Breast epithelium (tissue), 4 donors: ENCODE measurements around the gene QRFP. TPM values are rescaled to one million over a fixed set of nuclear protein-coding genes. Genes with fewer than 3 reads are reported as not detected.

Experiments
- DNase-seq, 2 donors: peaks; one replicate each; pipeline ENCODE4 v3.0.0-alpha.2; 2019; ENCODE audit warnings: low spot score in 2 of 2
- H3K27ac ChIP-seq, 2 donors: fragments of 200-600 bp; sonication (generic) in 1 of 2; one replicate each; pipeline ENCODE4 v1.5.1; 2016 to 2019; ENCODE audit warnings: mild to moderate bottlenecking in 1 of 2
- H3K27me3 ChIP-seq, 2 donors: fragments of 200-600 bp; sonication (generic) in 1 of 2; one replicate each; pipeline versions ENCODE4 v1.5.1 to v1.6.0; 2017 to 2019; ENCODE audit warnings: control low read depth in 1 of 2, mild to moderate bottlenecking in 1 of 2
- H3K36me3 ChIP-seq: fragments of 200-600 bp; one replicate; pipeline ENCODE4 v1.5.1; 2019
- H3K4me1 ChIP-seq, 2 donors: fragments of 200-600 bp; sonication (generic); one replicate each; pipeline ENCODE4 v1.5.1; 2016 to 2019; ENCODE audit warnings: control low read depth in 1 of 2
- H3K4me3 ChIP-seq, 3 donors: fragments of 200-600 bp; sonication (generic); 1 replicate in 2 of 3; 2 replicates in 1 of 3; pipeline ENCODE4 v1.5.1; 2016 to 2019; ENCODE audit warnings: mild to moderate bottlenecking in 3 of 3, moderate library complexity in 2 of 3
- H3K9me3 ChIP-seq, 2 donors: fragments of 200-600 bp; sonication (generic) in 1 of 2; one replicate each; pipeline ENCODE4 v1.5.1; 2016 to 2019; ENCODE audit warnings: control low read depth in 1 of 2
- CTCF ChIP-seq, 3 donors: fragments of 450-650 bp; IDR thresholded peaks; one replicate each; pipeline ENCODE4 v1.5.1; 2016 to 2017; ENCODE audit warnings: antibody characterized with exemption in 3 of 3, mild to moderate bottlenecking in 3 of 3, moderate library complexity in 3 of 3
- POLR2A ChIP-seq: fragments of 450-650 bp; IDR thresholded peaks from one replicate; pipeline ENCODE4 v1.6.1; 2016; ENCODE audit warnings: antibody characterized with exemption, mild to moderate bottlenecking, moderate library complexity
- POLR2AphosphoS5 ChIP-seq, 3 donors: sonication (generic); formaldehyde crosslinking; IDR thresholded peaks; one replicate each; pipeline ENCODE4 v1.6.1; 2017; ENCODE audit warnings: antibody characterized with exemption in 3 of 3
- intact Hi-C: fragments of 100-400 bp; cut with DNase I; formaldehyde crosslinking; loops from one replicate; pipeline ENCODE4 v1.15.1; 2023; ENCODE audit warnings: low total_unique reads
- total RNA-seq, 3 donors: library from RNA; depleted of rRNA; stranded (reverse); fragments of >200 nt; gene quantifications; one replicate each; pipeline ENCODE4 v1.1.0, GENCODE V29; 2016

Gene QRFP
- total RNA-seq, 3 donors from 2014 or later, result not detected

- intact Hi-C loops, result no loop called here
- no peak for DNase-seq
- TF ChIP-seq POLR2AphosphoS5 (IDR thresholded peaks at IDR 0.05), result no peak
- no peak for TF ChIP-seq CTCF (IDR thresholded peaks at IDR 0.05)
- TF ChIP-seq POLR2A, result no peak
- Histone ChIP-seq H3K4me3 (no peak overlapping the region), H3K27me3 (peaks cover 4 to 57% of the 10 kb centered on the region in 2 donors), H3K36me3 (no peaks in the 10 kb centered on the region), H3K27ac (no peak overlapping the region), H3K4me1 (peaks cover 3 to 9% of the 10 kb centered on the region in 2 donors), H3K9me3 (no peaks in the 10 kb centered on the region)
Measured at GRCh38 chr9:130933114-130934046, 36.8 kb upstream of the QRFP start.

- Histone ChIP-seq H3K4me3 (no peak overlapping the region), H3K4me1 (peaks cover 0 to 6% of the 10 kb centered on the region in 2 donors), H3K27ac (no peak overlapping the region), H3K36me3 (no peaks in the 10 kb centered on the region), H3K9me3 (no peaks in the 10 kb centered on the region), H3K27me3 (peaks cover 4 to 48% of the 10 kb centered on the region in 2 donors)
- TF ChIP-seq POLR2A (no peak), POLR2AphosphoS5 (IDR thresholded peaks at IDR 0.05) (no peak), CTCF (IDR thresholded peaks at IDR 0.05) (no peak)
- no peak for DNase-seq
- intact Hi-C loops, result no loop called here
Measured at GRCh38 chr9:130932255-130933079, 35.9 kb upstream of the QRFP start.

GRCh38 chr9:130931508-130932254, 35.1 kb upstream of the QRFP start:
- intact Hi-C loops, result no loop called here
- Histone ChIP-seq H3K4me1 (peaks cover 0 to 6% of the 10 kb centered on the region in 2 donors), H3K4me3 (no peak overlapping the region), H3K9me3 (no peaks in the 10 kb centered on the region), H3K27ac (no peak overlapping the region), H3K27me3 (peaks cover 4 to 40% of the 10 kb centered on the region in 2 donors), H3K36me3 (no peaks in the 10 kb centered on the region)
- no peak for DNase-seq
- TF ChIP-seq CTCF (IDR thresholded peaks at IDR 0.05) (no peak), POLR2A (no peak), POLR2AphosphoS5 (IDR thresholded peaks at IDR 0.05) (no peak)

- Histone ChIP-seq H3K4me1 (peaks cover 0 to 6% of the 10 kb centered on the region in 2 donors), H3K27me3 (peaks cover 4 to 35% of the 10 kb centered on the region in 2 donors), H3K4me3 (no peak overlapping the region), H3K36me3 (no peaks in the 10 kb centered on the region), H3K9me3 (no peaks in the 10 kb centered on the region), H3K27ac (no peak overlapping the region)
- no peak for DNase-seq
- TF ChIP-seq POLR2A, result no peak
- intact Hi-C loops, result no loop called here
Measured at GRCh38 chr9:130930804-130931349, 34.3 kb upstream of the QRFP start.
